Subcutaneous abdominal adipose tissue (tissue), 5 donors: Measurements from ENCODE around the gene CAPN11.

Source experiments
- H3K27ac ChIP-seq: one replicate; pipeline ENCODE4 v1.7.0; 2013; ENCODE audit warnings: low read depth, mild to moderate bottlenecking, inconsistent platforms, low read length, moderate library complexity
- H3K27me3 ChIP-seq, 5 donors: one replicate each; pipeline ENCODE4 v1.7.0; 2013; ENCODE audit warnings: low read length in 5 of 5, inconsistent platforms in 1 of 5; ENCODE audit not compliant: control insufficient read depth in 5 of 5, insufficient read depth in 4 of 5
- H3K36me3 ChIP-seq, 5 donors: one replicate each; pipeline ENCODE4 v1.7.0; 2013; ENCODE audit warnings: low read length in 5 of 5; ENCODE audit not compliant: control insufficient read depth in 5 of 5, insufficient read depth in 5 of 5
- H3K4me1 ChIP-seq, 5 donors: one replicate each; pipeline ENCODE4 v1.7.0; 2013; ENCODE audit warnings: low read length in 5 of 5, mild to moderate bottlenecking in 3 of 5, moderate library complexity in 1 of 5; ENCODE audit not compliant: control insufficient read depth in 5 of 5, insufficient read depth in 5 of 5
- H3K4me3 ChIP-seq, 5 donors: one replicate each; pipeline ENCODE4 v1.7.0; 2013; ENCODE audit warnings: low read length in 5 of 5, low read depth in 1 of 5
- H3K9ac ChIP-seq, 5 donors: one replicate each; pipeline ENCODE4 v1.7.0; 2013; ENCODE audit warnings: low read length in 5 of 5, mild to moderate bottlenecking in 4 of 5, moderate library complexity in 3 of 5
- H3K9me3 ChIP-seq, 5 donors: one replicate each; pipeline ENCODE4 v1.7.0; 2013; ENCODE audit warnings: low read length in 5 of 5; ENCODE audit not compliant: control insufficient read depth in 5 of 5
- donor health status: healthy.
- donor health status: healthy.
- donor health status: healthy.
- donor health status: healthy.
- donor health status: healthy.

The CAPN11 gene

DNA sequence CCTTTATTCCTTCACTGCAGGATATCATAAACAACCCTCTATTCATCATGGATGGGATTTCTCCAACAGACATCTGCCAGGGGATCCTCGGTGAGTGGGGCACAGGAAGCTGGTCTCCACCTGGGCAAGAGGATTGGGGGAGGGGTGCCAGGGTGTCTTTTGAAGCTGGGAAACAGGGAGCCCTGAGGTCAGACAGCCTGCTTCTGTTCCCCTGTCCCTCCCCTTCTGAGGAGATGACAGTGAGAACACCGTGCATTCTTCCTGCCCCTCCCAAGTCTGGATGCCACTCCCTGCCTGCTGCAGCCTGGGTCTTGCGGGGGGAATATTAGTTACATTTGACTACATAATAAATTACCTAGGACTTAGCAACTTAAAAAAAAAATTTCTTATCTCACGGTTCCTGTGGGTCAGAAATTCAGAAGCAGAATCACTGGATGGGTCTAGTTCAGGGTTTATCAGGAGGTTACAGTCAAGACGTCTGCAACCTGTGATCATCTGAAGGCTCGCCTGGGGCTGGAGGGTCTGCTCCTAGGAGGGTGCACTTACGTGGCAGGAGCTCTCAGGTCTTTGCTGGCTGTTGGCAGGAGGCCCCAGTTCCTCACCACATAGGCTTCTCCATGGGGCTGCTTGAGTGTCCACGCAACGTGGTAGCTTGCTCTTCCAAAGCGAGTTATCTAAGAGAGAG is 11.4 kb downstream of the CAPN11 start:
- H3K4me3 ChIP-seq, result no peak overlapping the region
- H3K4me1 ChIP-seq, result peaks cover 4 to 13% (median 10%) of the 10 kb centered on the region in 5 donors
- H3K9ac ChIP-seq, result no peak overlapping the region
- H3K27ac ChIP-seq, result no peak overlapping the region
- peaks cover 0 to 7% (median 0%) of the 10 kb centered on the region in 5 donors for H3K27me3 ChIP-seq
- no peaks in the 10 kb centered on the region for H3K36me3 ChIP-seq
- no peaks in the 10 kb centered on the region for H3K9me3 ChIP-seq

- H3K36me3 ChIP-seq, result no peaks in the 10 kb centered on the region
- peaks cover 0 to 2% (median 0%) of the 10 kb centered on the region in 5 donors for H3K27me3 ChIP-seq
- peaks cover 5 to 22% (median 19%) of the 10 kb centered on the region in 5 donors for H3K4me1 ChIP-seq
- H3K4me3 ChIP-seq, result no peak overlapping the region
- H3K9ac ChIP-seq, result no peak overlapping the region
- no peak overlapping the region for H3K27ac ChIP-seq
- no peaks in the 10 kb centered on the region for H3K9me3 ChIP-seq
Observed at GRCh38 chr6:44171899-44172546, 13.4 kb downstream of the CAPN11 start.

DNA sequence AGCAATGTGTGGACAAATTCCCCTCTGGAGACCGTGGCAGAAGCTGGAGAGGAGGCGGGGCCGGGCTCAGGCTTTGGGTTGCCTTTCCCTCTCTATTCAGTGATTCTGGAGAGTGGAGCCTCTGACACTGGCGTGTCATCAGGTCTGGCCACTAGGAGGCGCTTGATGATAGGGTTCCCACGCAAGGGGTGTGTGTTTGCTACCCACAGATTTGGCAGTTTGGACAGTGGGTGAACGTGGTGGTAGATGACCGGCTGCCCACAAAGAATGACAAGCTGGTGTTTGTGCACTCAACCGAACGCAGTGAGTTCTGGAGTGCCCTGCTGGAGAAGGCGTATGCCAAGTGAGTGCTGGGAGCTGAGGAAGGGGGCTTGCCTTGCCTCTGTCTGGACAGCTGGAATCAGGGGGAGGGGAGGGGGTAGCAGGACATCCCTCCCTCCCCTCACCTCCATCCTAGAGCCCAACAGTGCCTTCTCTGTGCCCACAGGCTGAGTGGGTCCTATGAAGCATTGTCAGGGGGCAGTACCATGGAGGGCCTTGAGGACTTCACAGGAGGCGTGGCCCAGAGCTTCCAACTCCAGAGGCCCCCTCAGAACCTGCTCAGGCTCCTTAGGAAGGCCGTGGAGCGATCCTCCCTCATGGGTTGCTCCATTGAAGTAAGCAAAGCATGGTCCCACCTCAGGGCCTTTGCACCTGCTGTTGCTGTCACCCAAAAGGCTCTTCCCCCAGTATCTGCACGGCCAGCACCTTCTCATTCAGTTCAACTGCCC is 14.3 kb downstream of the CAPN11 start:
- no peaks in the 10 kb centered on the region for H3K9me3 ChIP-seq
- H3K9ac ChIP-seq, result peak overlapping the region in 2 of 5 donors; percentile 25 to 68
- peaks cover 6 to 31% (median 28%) of the 10 kb centered on the region in 5 donors for H3K4me1 ChIP-seq
- H3K36me3 ChIP-seq, result no peaks in the 10 kb centered on the region
- peak overlapping the region in 2 of 5 donors; percentile 6 to 55 for H3K4me3 ChIP-seq
- H3K27ac ChIP-seq, result no peak overlapping the region
- peaks cover 0 to 2% (median 0%) of the 10 kb centered on the region in 5 donors for H3K27me3 ChIP-seq

- H3K27ac ChIP-seq, result peak overlapping the region; percentile 79
Observed at GRCh38 chr6:44176130-44176761, 17.6 kb downstream of the CAPN11 start.

GRCh38 chr6:44176762-44177509 is 18.3 kb downstream of the CAPN11 start:
- H3K4me3 ChIP-seq, result peak overlapping the region in 4 of 5 donors; percentile 31 to 48 (median 35)
- peaks cover 8 to 52% (median 43%) of the 10 kb centered on the region in 5 donors for H3K4me1 ChIP-seq
- peak overlapping the region; percentile 79 for H3K27ac ChIP-seq
- H3K9ac ChIP-seq, result peak overlapping the region in 1 of 5 donors; percentile 56
- no peaks in the 10 kb centered on the region for H3K9me3 ChIP-seq
- H3K27me3 ChIP-seq, result peaks cover 0 to 2% (median 0%) of the 10 kb centered on the region in 5 donors
- no peaks in the 10 kb centered on the region for H3K36me3 ChIP-seq

More at GRCh38 chr6:44176130-44176761, 17.6 kb downstream of the CAPN11 start:
- Histone ChIP-seq H3K4me1 (peaks cover 8 to 52% (median 43%) of the 10 kb centered on the region in 5 donors), H3K9ac (no peak overlapping the region), H3K36me3 (no peaks in the 10 kb centered on the region), H3K27me3 (peaks cover 0 to 2% (median 0%) of the 10 kb centered on the region in 5 donors), H3K9me3 (no peaks in the 10 kb centered on the region), H3K4me3 (peak overlapping the region in 4 of 5 donors; percentile 31 to 48 (median 35))

- Histone ChIP-seq H3K36me3 (no peaks in the 10 kb centered on the region), H3K9me3 (no peaks in the 10 kb centered on the region), H3K4me1 (peaks cover 5 to 47% (median 36%) of the 10 kb centered on the region in 5 donors), H3K4me3 (no peak overlapping the region), H3K27ac (peak overlapping the region; percentile 79), H3K9ac (no peak overlapping the region), H3K27me3 (no peaks in the 10 kb centered on the region)
Observed at GRCh38 chr6:44177691-44178423, 19.2 kb downstream of the CAPN11 start.

- no peak overlapping the region for H3K9ac ChIP-seq
- H3K27me3 ChIP-seq, result no peaks in the 10 kb centered on the region
- no peak overlapping the region for H3K4me3 ChIP-seq
- no peaks in the 10 kb centered on the region for H3K36me3 ChIP-seq
- H3K9me3 ChIP-seq, result no peaks in the 10 kb centered on the region
- peaks cover 3 to 45% (median 31%) of the 10 kb centered on the region in 5 donors for H3K4me1 ChIP-seq
- H3K27ac ChIP-seq, result peak overlapping the region; percentile 79
Observed at GRCh38 chr6:44178424-44179071, 19.9 kb downstream of the CAPN11 start.

DNA sequence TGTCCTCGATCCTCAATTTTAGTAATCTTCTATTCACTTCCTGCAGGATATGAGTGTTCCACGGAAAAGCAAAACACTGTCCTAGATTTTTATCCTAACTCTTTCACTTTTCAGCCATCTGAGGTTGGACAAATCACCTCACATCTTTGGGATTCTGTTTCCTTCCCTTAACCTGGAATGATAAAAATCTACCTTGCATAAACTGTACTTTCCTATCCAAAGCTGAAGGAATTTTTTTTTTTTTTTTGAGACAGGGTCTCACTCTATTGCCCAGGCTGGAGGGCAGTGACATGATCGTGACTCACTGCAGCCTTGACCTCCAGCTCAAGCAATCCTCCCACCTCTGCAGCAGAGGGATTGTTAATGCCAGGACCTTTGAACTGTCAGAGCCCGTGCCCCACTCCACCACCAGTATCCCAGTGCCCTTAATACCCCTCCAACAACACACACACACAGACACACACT is 20.5 kb downstream of the CAPN11 start:
- H3K4me3 ChIP-seq, result no peak overlapping the region
- H3K9ac ChIP-seq, result no peak overlapping the region
- no peaks in the 10 kb centered on the region for H3K9me3 ChIP-seq
- H3K27me3 ChIP-seq, result no peaks in the 10 kb centered on the region
- H3K27ac ChIP-seq, result peak overlapping the region; percentile 79
- H3K4me1 ChIP-seq, result peaks cover 3 to 49% (median 31%) of the 10 kb centered on the region in 5 donors
- no peaks in the 10 kb centered on the region for H3K36me3 ChIP-seq
